SKM-1 (cell line): ENCODE measurements around the gene UNC79.

Source experiments
- DNase-seq: peaks from one replicate; lab custom pipeline; 2025; ENCODE audit not compliant: unreplicated experiment; lab: John Stamatoyannopoulos, UW

UNC79 gene

DNA sequence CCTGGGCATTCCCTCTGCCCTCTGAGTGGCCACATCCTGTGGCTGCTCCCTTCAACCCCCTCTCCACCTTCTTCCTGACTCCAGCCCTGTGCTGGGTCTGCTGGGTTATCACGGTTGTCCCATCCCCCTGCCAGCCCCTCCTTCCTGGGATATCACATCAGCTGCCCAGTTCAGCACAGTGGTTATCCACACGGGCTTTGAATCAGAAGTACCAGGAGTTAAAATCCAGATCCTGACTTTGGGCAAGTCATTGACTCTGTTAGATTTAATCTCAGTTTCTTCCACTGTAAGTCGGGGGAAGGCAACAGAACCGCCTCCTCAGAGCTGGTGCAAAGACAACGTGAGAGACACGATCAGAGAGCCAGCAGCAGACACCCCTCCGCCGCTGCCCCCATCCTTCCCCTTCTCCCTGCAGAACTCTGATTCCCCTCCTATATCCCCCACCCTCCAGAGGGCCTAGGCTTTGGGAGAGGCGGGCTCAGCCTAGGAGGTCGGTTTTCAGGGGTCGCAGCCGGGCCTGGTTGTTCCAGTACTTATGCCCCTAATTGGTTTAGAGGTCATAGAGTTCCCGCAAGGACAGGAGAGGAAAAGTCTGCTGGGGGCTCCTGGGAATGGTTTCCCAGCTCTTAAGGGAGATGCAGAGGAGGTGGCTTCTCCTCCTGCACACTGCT lies 315.0 kb downstream of the UNC79 start:
- DNase-seq = no peak

DNA sequence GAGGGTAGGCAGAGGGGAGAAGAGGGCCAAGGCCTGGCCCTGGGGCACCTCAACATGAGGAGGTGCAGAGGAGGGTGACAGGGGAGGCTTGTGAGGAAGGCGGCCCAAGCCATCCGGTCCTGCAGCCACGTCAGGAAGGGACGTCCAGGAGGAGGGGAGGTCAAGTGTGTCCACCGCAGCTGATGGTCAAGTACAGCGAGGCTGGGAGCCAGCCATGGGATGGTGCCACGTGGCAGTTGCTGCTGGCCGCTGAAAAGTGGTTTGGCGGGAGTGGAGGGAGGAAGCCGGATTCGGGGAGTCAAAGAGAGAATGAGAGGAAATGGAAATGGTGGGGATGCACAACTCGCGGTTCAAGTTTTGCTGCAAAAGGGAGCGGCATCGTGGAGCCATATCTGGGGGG lies 316.4 kb downstream of the UNC79 start:
- no peak for DNase-seq

GRCh38 chr14:93747560-93747959 lies 316.8 kb downstream of the UNC79 start:
- no peak for DNase-seq

DNA sequence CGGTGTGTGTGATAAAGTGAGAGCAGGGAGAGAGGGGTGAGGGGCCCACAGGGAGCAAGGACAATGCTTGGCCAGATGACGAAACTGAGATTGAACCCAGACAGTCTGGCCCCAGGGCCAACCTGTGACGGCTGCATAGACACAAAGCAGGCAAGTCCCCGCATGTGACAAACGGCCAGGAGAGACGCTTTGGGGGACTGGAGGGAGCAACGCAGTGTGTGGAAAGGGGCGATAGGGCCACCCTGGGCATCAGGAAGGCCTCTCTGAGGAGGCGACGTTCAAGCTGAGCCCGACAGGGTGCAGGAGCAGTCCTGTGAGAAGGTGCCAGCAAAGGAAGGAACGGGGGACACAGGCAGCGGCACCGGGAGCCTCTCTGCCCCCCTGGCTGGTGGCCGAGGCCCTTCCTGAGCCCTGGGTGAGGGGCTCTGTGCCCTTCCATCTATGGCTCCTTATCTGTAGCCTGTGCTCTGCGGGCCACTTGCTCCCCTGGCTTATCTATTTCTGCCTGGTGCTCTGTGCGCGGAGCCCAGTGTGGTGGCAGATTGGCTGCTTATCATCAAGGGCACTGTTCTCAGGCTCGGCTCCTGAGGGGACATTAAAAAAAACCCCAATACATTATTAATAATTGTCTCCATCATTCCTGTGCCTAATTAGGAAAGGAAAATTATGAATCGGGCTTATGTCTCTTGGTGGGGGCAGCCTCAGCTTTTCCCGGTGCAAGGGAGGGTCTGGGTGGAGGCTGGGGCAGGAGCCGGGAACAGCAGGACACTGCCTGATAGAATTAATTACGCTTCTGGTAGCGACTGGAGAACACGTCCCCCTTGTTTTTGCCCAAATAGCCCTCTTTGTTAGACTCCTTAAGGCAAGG lies 317.7 kb downstream of the UNC79 start:
- no peak for DNase-seq

- no peak for DNase-seq
Observed at GRCh38 chr14:93749076-93749420, 318.3 kb downstream of the UNC79 start.

GRCh38 chr14:93751946-93752655 lies 321.4 kb downstream of the UNC79 start:
- DNase-seq = no peak

GRCh38 chr14:93752980-93753561 lies 322.3 kb downstream of the UNC79 start:
- no peak for DNase-seq

GRCh38 chr14:93753647-93754046 lies 322.9 kb downstream of the UNC79 start:
- no peak for DNase-seq

DNA sequence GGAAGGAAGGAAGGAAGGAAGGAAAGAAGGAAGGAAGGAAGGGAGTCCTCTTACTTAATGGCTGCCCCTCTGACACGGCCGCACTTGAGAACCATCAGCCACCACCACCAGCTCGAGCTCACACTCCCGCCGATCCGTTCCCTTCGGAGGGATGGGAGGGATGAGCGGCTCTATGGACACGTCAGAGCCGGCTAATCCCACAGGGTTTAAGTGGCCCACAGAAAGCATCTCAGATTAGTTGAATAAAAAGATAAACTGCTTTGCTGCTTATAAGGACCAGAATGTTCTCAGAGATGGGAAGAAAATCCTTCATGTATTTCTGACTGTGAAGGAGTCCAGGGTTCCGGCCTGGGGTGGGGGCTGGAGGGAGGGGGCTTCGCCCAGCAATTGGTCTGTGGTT lies 326.5 kb downstream of the UNC79 start:
- no peak for DNase-seq
